T-cell (primary cell): ENCODE results near the gene ADAP1. TPM values are rescaled to one million over a fixed set of nuclear protein-coding genes. Genes with fewer than 3 reads are reported as not detected.

Source experiments
- ATAC-seq, 4 experiments: fragments of 200-7000 bp in 3 of 4; fragments of 150-1000 bp in 1 of 4; cut with Tn5 transposase; replicated peaks in 1 of 4; 1 replicate in 3 of 4; 2 replicates in 1 of 4; pipeline ENCODE4 v1.10.0; 2021; ENCODE audit warnings: moderate library complexity in 3 of 4, mild to moderate bottlenecking in 2 of 4, moderate number of reproducible peaks in 1 of 4
- CTCF ChIA-PET, 2 donors: fragments of 300-600 bp; sonication (Branson Sonifier 250); formaldehyde crosslinking; loops; one replicate each; lab custom pipeline; 2022; ENCODE audit warnings: antibody characterized with exemption in 2 of 2; lab: Charles Lee
- POLR2A ChIA-PET, 2 donors: fragments of 300-600 bp; sonication (Branson Sonifier 250); formaldehyde crosslinking; loops; one replicate each; lab custom pipeline; 2022; ENCODE audit warnings: antibody characterized with exemption in 2 of 2; lab: Charles Lee
- DNase-seq, 35 experiments: peaks; one replicate each; pipeline versions ENCODE4 v3.0.0 to v3.0.0-alpha.2; 2013 to 2023
- H3K27ac ChIP-seq: one replicate; pipeline ENCODE4 v1.5.1; 2013; ENCODE audit warnings: low read length
- H3K27me3 ChIP-seq, 2 experiments: replicated peaks in 1 of 2; 1 replicate in 1 of 2; 2 replicates in 1 of 2; pipeline versions ENCODE4 v1.6.1 to v1.7.0; 2013; ENCODE audit warnings: low read length in 1 of 2, mixed read lengths in 1 of 2; ENCODE audit not compliant: control insufficient read depth in 2 of 2, insufficient read depth in 2 of 2; ENCODE audit errors: extremely low read depth in 1 of 2
- H3K36me3 ChIP-seq, 2 donors: 1 replicate in 1 of 2; 2 replicates in 1 of 2; pipeline versions ENCODE4 v1.6.1 to v1.7.0; 2013; ENCODE audit warnings: low read length in 1 of 2; ENCODE audit not compliant: control insufficient read depth in 2 of 2, insufficient read depth in 1 of 2; ENCODE audit errors: extremely low read depth in 1 of 2
- H3K4me1 ChIP-seq, 2 experiments: 1 replicate in 1 of 2; 2 replicates in 1 of 2; pipeline versions ENCODE4 v1.6.1 to v1.7.0; 2013; ENCODE audit warnings: low read length in 2 of 2, mixed read lengths in 1 of 2; ENCODE audit not compliant: insufficient read depth in 2 of 2, control insufficient read depth in 1 of 2; ENCODE audit errors: extremely low read depth in 1 of 2
- H3K4me3 ChIP-seq, 2 donors: 1 replicate in 1 of 2; 2 replicates in 1 of 2; pipeline versions ENCODE4 v1.5.1 to v1.7.0; 2013; ENCODE audit warnings: mild to moderate bottlenecking in 2 of 2, low read length in 1 of 2, moderate library complexity in 1 of 2; ENCODE audit not compliant: control insufficient read depth in 1 of 2; ENCODE audit errors: extremely low read depth in 1 of 2
- H3K9me3 ChIP-seq: 2 replicates; pipeline ENCODE4 v1.7.0; 2013
- H3K27ac Mint-ChIP-seq, 2 donors: one replicate each; pipeline ENCODE4 v1.8.0; 2020 to 2021; ENCODE audit warnings: mild to moderate bottlenecking in 2 of 2, mixed read lengths in 2 of 2
- H3K27me3 Mint-ChIP-seq, 2 donors: one replicate each; pipeline ENCODE4 v1.8.0; 2021 to 2022; ENCODE audit warnings: mixed read lengths in 2 of 2
- H3K36me3 Mint-ChIP-seq: one replicate; pipeline ENCODE4 v1.8.0; 2021; ENCODE audit warnings: mixed read lengths
- H3K4me1 Mint-ChIP-seq, 3 donors: one replicate each; pipeline ENCODE4 v1.8.0; 2020 to 2022; ENCODE audit warnings: mixed read lengths in 3 of 3, mild to moderate bottlenecking in 1 of 3
- H3K4me3 Mint-ChIP-seq, 3 donors: one replicate each; pipeline ENCODE4 v1.8.0; 2020 to 2022; ENCODE audit warnings: mild to moderate bottlenecking in 3 of 3, mixed read lengths in 3 of 3, moderate library complexity in 3 of 3
- H3K9me3 Mint-ChIP-seq, 3 donors: one replicate each; pipeline ENCODE4 v1.8.0; 2020 to 2022; ENCODE audit warnings: mixed read lengths in 3 of 3
- WGBS: methylation state at CpG from one replicate; pipeline ENCODE4 v1.1.5; 2013; ENCODE audit warnings: missing lambda C conversion rate; ENCODE audit not compliant: insufficient coverage; 5-methylcytosine and 5-hydroxymethylcytosine counted together
- total RNA-seq, 35 experiments: library from RNA in 6 of 35; stranded (reverse) in 6 of 35; fragments of 120-200 nt in 1 of 35; gene quantifications; one replicate each; pipeline versions ENCODE4 v1.2.1 to v1.2.4 and lab custom pipeline; 2013 to 2026

ADAP1 gene
- total RNA-seq, 5 donors from 2014 or later (not counting 1 experiment from before 2014, with no cell fraction given), result 10.6 to 26.9 (median 23.5) TPM

DNA sequence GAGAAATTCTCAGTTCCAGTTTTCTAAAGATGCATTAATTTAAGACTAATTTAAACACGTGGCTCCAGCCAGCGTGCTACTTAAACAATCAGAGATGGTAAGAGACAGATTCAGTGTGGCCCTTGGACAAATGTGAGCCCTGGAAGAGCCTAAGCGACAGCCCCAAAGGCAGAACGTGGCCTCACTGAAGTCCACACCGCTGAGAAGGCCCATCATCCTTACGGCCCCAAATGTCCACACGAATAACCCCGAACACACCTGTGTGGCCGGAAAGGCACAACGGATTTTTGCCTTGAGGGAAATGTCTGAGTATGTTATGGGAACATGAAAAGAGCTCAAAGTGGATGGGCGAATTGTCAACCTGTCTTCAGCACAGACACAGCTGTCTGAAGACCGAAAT lies 17.6 kb upstream of the ADAP1 start:
- ChIA-PET POLR2A (interaction anchor here (0.5 to 0.7 kb wide), 3 partner anchors 8 to 198 kb away, joined by 3 read pairs; no protein-coding TSS in a partner anchor), CTCF (no interaction called here)
- H3K36me3 ChIP-seq, result peaks cover 14 to 51% of the 10 kb centered on the region in 2 donors
- H3K4me3 Mint-ChIP-seq, result peak overlapping the region in 2 of 3 donors; percentile 21 to 93
- no peaks in the 10 kb centered on the region for H3K9me3 ChIP-seq
- WGBS, result 95% methylated on average over 11 of the region's 12 CpGs
- peaks cover 34 to 38% (median 35%) of the 10 kb centered on the region in 3 donors for H3K4me1 Mint-ChIP-seq
- DNase-seq, result no peak
- H3K36me3 Mint-ChIP-seq, result peaks cover 35% of the 10 kb centered on the region
- H3K27me3 Mint-ChIP-seq, result no peaks in the 10 kb centered on the region
- peaks cover 8 to 34% of the 10 kb centered on the region in 2 experiments for H3K4me1 ChIP-seq
- H3K27me3 ChIP-seq, result no peaks in the 10 kb centered on the region
- no peak for ATAC-seq
- H3K27ac ChIP-seq, result no peak overlapping the region
- no peaks in the 10 kb centered on the region for H3K9me3 Mint-ChIP-seq
- H3K4me3 ChIP-seq, result no peak overlapping the region
- H3K27ac Mint-ChIP-seq, result peak overlapping the region in 1 of 2 donors; percentile 11

DNA sequence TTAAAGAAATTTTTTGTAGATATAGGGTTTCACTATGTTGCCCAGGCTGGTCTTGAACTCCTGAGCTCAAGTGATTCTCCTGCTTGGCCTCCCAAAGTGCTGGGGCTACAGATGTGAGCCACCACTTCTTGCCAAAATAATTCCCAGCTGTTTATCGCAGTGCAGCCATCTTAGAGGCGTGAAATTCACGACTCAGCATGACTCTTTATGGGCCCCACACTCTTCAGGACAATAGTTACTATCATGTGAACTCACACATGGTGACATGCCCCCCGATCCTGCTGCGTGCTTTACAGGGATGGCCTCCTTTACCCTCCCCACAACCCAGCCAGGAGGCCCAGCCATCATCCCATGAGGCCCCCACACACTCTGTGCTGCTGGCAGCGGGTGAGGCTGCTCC lies 16.3 kb upstream of the ADAP1 start:
- Mint-ChIP-seq H3K9me3 (no peaks in the 10 kb centered on the region), H3K27me3 (no peaks in the 10 kb centered on the region), H3K4me1 (peaks cover 35 to 44% (median 41%) of the 10 kb centered on the region in 3 donors), H3K36me3 (peaks cover 36% of the 10 kb centered on the region), H3K27ac (no peak overlapping the region), H3K4me3 (no peak overlapping the region)
- WGBS, result 96% methylated on average over 5 of the region's 6 CpGs
- Histone ChIP-seq H3K9me3 (no peaks in the 10 kb centered on the region), H3K36me3 (peaks cover 14 to 60% of the 10 kb centered on the region in 2 donors), H3K4me1 (peaks cover 8 to 30% of the 10 kb centered on the region in 2 experiments), H3K4me3 (no peak overlapping the region), H3K27ac (no peak overlapping the region), H3K27me3 (no peaks in the 10 kb centered on the region)
- POLR2A ChIA-PET, result no interaction called here
- CTCF ChIA-PET, result no interaction called here
- ATAC-seq (no peak), DNase-seq (no peak)

DNA sequence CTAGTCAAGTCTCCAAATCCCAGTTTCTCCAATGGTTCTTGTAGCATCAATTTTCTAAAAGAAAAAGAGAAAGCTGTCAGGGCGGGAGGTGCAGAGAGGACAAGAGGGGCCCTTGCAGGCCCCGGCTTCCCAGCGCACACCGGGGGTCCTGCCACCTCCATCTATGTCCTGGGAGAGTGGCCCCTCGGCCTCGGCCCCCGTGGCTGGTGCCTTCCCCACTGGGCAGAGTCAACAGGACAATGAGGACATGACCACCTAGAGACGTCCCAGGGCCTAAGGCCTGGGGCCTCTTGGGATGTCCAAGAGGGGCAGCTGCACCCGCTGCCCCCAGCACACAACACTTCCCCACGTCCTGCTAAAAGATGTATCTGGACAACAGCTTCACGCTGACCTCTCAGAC lies 14.9 kb upstream of the ADAP1 start:
- Histone ChIP-seq H3K27me3 (no peaks in the 10 kb centered on the region), H3K36me3 (peaks cover 14 to 60% of the 10 kb centered on the region in 2 donors), H3K4me1 (peaks cover 10 to 34% of the 10 kb centered on the region in 2 experiments), H3K4me3 (no peak overlapping the region), H3K9me3 (no peaks in the 10 kb centered on the region), H3K27ac (no peak overlapping the region)
- no peaks in the 10 kb centered on the region for H3K9me3 Mint-ChIP-seq
- peaks cover 41 to 49% (median 41%) of the 10 kb centered on the region in 3 donors for H3K4me1 Mint-ChIP-seq
- H3K36me3 Mint-ChIP-seq, result peaks cover 36% of the 10 kb centered on the region
- 88% methylated on average over 5 of the region's 11 CpGs for WGBS
- no peak overlapping the region for H3K27ac Mint-ChIP-seq
- H3K4me3 Mint-ChIP-seq, result no peak overlapping the region
- H3K27me3 Mint-ChIP-seq, result no peaks in the 10 kb centered on the region
- DNase-seq (no peak), ATAC-seq (no peak)
- ChIA-PET CTCF (no interaction called here), POLR2A (interaction anchor here in 1 of 2 donors (0.6 kb wide), 1 partner anchor 71 kb away, joined by 3 read pairs; no protein-coding TSS in a partner anchor)

DNA sequence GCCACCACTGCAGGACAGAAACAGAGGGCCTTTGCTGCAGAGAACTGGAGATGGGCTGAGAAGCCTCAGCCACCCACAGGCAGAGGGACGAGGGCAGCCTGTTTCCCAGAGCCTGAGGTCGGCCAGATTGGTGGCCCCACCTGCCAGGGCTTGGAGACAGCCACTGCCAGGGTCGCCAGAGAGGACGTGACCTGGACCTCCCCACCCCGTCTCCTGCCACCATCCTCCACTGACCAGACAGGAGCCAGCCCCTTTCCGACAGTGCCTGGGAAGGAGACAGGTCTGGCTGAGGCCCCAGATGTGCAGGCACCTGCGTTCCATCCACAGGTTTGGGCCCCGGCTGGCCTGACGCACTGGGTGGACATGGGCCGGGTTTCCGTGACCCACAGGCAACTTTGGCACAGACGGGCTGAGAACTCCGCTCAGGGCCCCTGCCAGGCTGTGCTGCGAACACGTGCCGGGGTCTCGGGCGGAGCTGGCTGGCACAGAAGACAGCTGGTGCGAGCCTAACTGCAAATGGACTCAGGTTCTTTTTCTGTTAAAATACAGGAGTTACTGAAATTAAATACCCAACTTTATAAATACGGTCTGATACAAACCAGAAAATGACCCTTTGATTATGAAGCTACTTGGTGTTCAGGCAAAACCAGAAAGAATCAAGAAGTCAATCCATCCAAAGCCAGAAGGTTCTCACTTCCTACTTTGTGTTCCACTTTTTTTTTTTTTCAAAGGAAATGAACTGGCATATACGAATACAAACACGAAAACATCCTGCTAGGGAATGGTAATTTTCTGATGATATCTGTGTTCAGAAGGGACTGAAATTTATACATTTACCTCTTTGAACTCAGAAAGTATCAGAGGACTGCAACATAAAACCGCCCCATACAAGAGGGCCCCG lies 14.0 kb upstream of the ADAP1 start:
- no peak overlapping the region for H3K27ac Mint-ChIP-seq
- Histone ChIP-seq H3K4me1 (peaks cover 9 to 34% of the 10 kb centered on the region in 2 experiments), H3K27ac (no peak overlapping the region), H3K27me3 (peaks cover 0 to 7% of the 10 kb centered on the region in 2 experiments), H3K4me3 (no peak overlapping the region), H3K36me3 (peaks cover 14 to 60% of the 10 kb centered on the region in 2 donors), H3K9me3 (no peaks in the 10 kb centered on the region)
- no peaks in the 10 kb centered on the region for H3K27me3 Mint-ChIP-seq
- H3K9me3 Mint-ChIP-seq, result no peaks in the 10 kb centered on the region
- ChIA-PET POLR2A (no interaction called here), CTCF (interaction anchor here in 1 of 2 donors (0.7 kb wide), 1 partner anchor 527 kb away, joined by 3 read pairs; no protein-coding TSS in a partner anchor)
- DNase-seq (no peak), ATAC-seq (no peak)
- 97% methylated on average over 18 of the region's 24 CpGs for WGBS
- H3K4me3 Mint-ChIP-seq, result no peak overlapping the region
- peaks cover 43 to 48% (median 43%) of the 10 kb centered on the region in 3 donors for H3K4me1 Mint-ChIP-seq
- H3K36me3 Mint-ChIP-seq, result peaks cover 36% of the 10 kb centered on the region

DNA sequence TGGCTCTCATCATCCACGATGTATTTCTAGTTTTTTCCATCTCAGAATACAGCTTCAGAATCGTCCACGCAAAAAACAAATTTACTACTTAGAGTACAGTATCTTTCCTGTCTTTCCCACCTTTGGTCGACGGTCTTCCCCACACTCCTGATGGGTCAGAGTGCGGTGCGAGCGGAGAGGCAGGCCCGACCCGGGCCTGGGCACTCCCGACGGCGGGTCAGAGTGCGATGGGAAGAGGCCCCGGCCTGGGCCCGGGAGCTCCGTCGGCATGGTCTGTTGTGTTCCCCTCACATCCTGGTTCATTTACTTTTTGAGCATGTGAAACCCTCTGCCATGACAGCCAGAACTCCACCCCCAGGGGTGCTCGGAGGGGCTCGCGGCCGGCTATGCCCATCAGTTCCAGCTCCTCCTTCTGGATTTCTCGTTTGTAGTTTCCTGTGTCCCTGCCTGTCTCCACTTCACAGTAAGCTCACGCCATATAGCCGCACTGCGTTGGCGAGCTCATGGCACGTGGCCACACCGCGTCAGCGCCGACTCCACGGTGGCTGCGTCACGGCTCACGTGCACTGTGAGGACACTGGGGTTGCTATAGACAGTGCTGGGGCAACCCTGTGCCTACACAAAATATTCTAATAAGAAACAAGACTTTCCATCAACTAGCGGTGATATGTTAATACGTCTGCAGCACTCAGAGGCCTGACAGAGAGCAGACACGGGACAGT lies 13.0 kb upstream of the ADAP1 start:
- H3K36me3 Mint-ChIP-seq, result peaks cover 33% of the 10 kb centered on the region
- Histone ChIP-seq H3K4me1 (peaks cover 4 to 39% of the 10 kb centered on the region in 2 experiments), H3K27ac (no peak overlapping the region), H3K36me3 (peaks cover 14 to 54% of the 10 kb centered on the region in 2 donors), H3K9me3 (no peaks in the 10 kb centered on the region), H3K27me3 (peaks cover 0 to 16% of the 10 kb centered on the region in 2 experiments), H3K4me3 (no peak overlapping the region)
- H3K27me3 Mint-ChIP-seq, result no peaks in the 10 kb centered on the region
- CTCF ChIA-PET, result interaction anchor here in 1 of 2 donors (0.7 to 1.1 kb wide), 2 partner anchors 10 to 25 kb away, joined by 3 read pairs; no protein-coding TSS in a partner anchor
- no peak overlapping the region for H3K4me3 Mint-ChIP-seq
- POLR2A ChIA-PET, result interaction anchor here in 1 of 2 donors (2.1 kb wide), 1 partner anchor 8 kb away, joined by 6 read pairs; the partner anchor contains the start of gene COX19
- DNase-seq (no peak), ATAC-seq (no peak)
- 95% methylated on average over 27 of the region's 39 CpGs for WGBS
- no peak overlapping the region for H3K27ac Mint-ChIP-seq
- H3K9me3 Mint-ChIP-seq, result no peaks in the 10 kb centered on the region
- H3K4me1 Mint-ChIP-seq, result peaks cover 37 to 40% (median 37%) of the 10 kb centered on the region in 3 donors
